Activated T-cell treated with anti-CD3 and anti-CD28 coated beads for 24 hours (primary cell): Measurements from ENCODE around the gene VIT.

Experiments
- DNase-seq: peaks from one replicate; pipeline ENCODE4 v3.0.0-alpha.2; 2020; ENCODE audit warnings: low read depth

VIT gene

DNA sequence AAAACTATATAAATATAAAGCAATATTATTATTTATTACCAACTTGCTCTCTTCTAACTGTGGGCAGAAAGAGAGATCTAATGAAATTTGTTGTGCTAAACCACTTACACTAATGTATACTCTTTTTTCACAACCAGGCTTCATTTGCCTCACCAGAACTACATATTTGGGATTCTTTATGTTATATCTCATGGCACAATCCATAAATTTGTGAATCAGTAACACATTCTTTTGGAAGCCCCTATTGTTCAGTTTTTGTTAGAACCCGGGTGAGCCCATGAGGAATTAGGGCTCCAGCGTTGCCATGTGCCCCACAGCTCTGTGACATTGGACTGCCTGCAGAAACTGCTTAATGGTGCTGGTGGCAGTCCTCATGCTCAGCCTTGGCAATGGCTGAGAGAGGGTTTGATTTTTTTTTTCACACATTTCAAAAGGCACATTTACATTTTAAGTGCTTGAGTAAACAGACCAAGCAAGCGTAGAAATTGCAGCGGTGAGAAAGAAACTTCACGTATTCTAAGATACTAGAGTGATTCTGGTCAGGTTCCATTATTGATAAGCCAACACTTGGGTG, 15.3 kb downstream of the VIT start:
- no peak for DNase-seq

DNA sequence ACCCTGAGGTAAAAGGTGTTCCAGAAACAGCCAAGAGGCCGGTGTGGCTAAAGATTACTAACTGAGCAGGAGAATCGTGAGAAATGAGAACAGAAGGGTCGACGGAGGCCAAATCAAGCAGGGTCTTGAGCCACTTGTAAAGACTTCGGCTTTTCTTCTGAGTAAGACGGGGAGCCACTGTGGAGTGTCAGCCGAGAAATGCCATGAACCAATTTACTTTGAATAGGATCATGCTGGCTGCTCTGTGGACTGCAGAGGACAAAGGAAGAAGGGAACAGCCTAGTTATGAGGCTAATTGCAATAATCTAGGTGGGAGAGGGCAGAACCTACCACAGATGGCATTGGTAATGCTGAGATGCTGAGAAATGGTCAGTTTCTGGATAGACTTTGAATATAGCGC, 16.8 kb downstream of the VIT start:
- no peak for DNase-seq

DNA sequence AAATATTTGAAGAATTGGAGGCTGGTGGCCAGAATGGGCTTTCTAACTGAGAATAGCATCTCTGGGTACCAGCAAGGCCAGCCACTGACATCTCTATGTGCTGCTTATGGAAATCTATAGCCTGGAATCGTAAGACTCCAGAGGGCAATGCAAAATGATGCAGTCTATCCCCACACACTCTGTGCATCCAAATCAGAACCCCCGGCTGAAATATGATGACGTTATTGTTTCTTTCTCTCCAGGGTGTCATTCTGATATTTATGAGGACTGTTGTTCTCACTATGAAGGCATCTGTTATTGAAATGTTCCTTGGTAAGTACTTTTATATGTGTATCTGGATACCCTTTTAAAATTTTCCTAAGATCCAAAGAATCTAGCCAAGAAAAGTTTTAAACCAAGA, 19.6 kb downstream of the VIT start:
- DNase-seq = no peak

DNA sequence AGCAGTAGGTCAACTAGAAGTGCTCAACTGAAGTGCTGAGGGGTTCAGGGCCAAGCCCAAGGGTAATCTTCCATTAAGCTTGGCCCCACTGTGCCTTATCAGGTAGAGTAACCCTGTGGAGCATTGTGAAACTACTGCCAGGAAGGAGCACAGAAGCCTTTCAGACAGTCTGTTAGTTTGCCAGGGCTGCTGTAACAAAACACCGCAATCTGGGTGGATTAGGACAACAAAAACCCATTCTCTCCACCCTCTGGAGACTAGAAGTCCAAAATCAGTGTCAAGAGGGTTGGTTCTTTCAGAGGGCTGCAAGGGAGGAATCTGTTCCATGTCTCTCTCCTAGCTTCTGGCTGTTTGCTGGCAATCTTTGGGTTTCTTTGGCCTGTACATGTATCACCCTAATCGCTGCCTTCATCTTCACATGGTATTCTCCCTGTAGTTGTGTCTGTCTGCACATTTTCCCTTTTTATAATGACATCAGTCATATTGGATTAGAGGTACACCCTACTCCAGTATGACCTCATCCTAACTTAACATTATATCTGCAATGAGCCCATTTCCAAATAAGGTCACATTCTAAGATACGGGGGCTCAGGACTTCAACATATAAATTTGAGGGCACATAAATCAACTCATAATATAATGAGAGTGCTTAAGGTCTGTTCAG, 21.2 kb downstream of the VIT start:
- DNase-seq = no peak

DNA sequence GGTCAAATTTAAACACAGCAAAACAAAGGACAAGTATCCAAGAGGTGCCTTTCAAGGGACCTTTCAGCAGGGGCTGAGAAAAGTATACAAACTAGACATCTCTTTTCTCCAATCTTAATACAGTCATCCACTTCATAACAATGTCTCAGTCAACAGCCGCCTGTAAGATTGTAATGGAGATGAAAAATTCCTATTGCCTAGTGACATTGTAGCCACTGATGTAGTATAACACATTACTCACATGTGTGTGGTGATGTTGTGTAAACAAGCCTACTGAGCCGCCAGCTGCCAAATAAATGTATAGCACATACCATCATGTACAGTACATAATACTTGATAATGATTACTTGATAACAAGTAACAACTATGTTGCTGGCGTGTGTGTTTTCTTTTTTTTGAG, 31.0 kb downstream of the VIT start:
- no peak for DNase-seq

DNA sequence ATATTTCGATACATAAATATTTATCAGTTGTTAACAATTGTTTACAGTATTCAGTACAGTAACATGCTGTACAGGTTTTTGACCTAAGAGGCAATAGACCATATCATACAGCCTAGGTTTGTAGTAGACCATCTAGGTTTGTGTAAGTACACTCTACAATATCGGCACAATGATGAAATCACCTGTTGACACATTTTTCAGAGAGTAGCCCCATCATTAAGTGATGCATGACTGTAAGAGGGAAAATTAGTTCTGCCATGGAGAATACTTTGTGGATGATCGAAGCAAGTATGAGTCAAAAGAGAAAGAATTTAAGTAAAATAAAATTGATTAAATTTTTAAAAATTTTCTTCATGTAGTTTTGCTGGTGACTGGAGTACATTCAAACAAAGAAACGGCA, 32.6 kb downstream of the VIT start:
- DNase-seq = no peak

DNA sequence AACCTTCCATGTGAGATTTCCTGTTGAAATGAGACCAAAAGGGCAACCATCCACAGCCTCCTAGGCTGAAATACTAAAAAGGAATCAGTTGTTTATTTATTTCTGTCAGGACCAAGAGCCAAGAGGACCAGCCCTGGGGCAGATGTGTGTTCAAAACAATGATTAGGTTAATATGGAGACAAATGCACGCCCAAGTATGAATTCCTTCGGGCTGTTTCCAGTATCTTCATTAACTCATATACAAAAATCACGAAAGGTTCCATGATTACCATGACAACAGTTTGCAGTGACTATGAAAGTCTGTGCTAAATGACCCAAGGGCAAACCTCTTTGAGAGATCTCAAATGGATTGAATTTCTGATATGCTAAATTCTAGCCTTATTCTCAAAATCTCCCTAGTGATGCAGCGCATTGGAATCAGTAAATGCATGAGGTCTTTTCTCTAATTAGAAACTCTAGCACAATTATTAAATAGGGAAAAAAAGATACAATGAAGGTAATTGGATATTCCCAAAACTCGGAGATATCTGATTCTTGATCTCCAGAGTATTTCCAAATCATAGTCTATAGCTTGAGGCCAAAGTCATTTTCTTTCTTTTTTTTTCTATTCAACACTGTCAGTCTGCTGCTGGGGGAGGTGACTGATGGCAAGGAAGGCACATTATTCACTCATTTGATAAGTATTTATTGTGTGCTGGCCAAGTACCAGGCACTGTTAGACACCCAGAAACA, 35.6 kb downstream of the VIT start:
- DNase-seq = no peak

DNA sequence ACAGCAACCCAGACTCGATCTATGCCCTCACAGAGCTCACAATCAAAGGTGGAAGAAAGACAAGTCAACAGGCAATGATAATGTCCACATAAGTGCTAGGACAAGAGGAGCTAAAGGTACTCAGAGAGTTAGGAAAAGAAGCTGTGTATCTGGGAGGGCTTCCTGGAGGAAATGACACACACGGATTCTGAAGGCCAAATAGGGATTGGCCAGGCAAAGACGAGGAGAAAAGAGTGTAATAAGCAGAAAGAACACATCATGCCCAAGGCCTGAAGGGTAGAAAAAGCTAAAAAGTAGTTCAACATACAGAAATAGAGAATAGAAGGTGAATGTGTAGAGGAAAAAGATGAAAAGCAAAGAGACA, 36.1 kb downstream of the VIT start:
- DNase-seq = no peak

DNA sequence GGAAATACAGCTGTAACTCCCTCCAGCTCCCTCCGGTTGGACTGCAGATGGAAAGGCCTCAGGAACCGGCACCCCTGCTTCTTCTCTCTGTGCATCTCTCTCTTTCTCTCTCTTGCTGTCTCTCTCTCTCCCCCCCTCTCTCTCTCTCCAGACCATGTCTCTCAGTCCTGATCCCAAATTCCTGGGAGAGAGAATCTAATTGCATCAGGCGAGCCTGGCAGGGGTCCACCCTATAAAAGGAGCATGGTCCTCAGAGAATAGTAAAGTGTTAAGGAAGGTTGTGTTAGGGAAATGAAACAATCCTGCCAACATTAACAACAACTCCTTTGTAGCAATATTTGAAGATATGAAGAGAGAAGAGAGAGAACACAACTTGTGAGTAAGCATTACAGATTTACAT, 36.7 kb downstream of the VIT start:
- no peak for DNase-seq

DNA sequence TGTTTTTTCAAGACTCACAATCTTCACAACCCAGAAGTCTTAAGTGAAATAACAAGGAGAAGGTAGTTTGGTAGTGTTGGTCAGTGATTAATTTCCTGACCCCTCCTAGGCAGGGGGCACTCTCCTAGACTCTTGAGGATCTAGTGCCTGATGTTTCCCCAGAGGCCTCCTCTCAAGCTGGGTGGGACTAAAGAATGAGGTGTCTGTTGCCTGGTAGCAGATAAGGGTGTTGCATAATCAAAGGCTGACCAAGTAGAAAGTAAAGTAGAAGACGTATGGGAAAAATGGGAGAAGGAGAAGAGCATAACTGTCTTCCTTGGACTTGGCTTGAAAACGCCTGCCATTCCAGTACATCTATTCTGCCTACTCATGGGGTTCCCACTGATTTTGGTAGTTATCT, 37.8 kb downstream of the VIT start:
- no peak for DNase-seq

DNA sequence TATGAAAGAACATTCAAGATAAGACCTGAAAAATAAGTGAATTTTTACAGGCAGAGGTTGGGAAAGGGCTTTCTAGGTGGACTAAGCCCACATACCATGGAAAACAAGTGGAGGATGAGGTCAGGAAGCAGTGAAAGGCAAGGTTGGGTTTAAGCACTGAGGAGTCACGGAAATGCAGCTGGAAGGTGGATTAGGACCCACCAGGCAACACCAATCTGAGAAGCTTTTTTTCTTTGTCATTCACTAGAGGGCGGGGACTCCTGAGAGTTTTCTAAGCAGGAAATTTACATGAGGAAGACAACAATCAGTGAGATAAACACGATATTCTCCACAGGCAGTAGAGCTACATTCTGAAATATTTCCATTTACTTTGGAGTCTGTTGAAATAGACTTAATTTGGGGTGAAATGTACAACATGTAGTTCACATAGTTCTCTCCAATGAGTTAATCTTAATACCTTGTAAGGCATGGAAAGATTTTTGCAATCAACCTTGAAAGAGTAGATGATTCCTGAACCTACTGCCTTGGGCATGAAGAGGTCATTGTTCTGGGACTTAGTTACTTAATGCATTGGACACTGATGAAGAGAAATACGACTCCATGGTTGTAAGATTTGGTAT, 40.7 kb downstream of the VIT start:
- DNase-seq = no peak

DNA sequence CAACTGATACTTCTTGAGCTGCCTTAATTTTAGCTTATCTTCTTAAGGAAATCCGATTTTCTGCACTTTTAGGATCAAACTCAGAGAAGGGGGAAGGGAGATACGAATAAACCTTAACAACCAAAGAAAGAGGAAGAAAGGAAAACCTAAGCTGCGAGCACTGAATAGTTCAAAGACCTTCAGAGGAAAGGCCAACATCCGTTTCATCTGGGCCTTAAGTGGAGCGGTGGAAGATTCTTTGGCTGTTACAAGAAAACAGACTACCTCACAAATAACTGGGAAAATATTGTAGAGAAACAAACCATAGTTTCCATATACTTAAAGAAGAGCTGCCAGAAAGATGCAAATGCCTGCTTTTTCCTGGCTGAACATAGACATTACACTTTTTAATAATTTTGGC, 43.6 kb downstream of the VIT start:
- DNase-seq = no peak

DNA sequence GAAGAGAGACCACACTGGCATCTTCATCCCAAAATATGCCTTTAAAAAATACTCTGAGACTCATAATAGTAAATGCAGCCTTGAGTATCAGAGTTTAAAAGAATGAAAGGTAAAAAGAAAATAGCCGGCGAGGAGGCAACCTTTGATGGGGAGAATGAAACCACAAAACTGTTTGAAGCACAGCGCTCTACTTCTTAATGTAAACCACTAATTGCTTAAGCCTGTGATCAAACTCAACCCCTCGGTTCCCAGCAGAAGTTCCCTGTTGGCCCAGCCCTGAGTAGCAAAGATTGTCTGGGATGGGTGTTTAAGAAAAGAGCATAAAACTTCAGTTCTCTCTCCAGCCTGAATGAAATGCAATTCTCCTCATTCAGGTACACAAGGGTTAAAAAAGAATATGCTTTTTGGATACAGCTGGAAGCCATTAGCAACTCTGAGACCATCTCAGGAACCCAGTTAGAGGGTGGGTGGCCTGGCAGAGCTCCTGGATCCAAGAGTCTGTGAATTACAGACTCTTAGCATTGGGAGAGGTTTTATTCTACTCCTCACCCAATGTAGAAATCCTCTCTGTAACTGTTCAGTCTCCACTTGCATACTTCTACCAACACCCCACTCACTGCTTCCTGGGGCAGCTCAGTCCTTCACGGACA, 44.8 kb downstream of the VIT start:
- DNase-seq = no peak

DNA sequence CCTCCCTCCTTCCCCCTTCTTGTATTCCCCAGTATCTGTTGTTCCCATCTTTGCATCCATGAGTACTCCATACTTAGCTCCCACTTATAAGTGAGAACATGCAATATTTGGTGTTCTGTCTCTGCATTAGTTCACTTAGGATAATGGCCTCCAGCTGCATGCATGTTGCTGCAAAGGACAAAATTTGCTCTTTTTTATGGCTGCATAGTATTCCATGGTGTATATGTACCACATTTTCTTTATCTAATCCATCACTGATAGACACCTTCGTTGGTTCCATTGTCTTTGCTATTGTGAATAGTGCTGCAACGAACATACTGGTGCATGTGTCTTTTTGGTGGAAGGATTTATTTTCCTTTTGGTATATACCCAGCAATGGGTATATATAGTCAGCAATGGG, 47.4 kb downstream of the VIT start:
- no peak for DNase-seq

DNA sequence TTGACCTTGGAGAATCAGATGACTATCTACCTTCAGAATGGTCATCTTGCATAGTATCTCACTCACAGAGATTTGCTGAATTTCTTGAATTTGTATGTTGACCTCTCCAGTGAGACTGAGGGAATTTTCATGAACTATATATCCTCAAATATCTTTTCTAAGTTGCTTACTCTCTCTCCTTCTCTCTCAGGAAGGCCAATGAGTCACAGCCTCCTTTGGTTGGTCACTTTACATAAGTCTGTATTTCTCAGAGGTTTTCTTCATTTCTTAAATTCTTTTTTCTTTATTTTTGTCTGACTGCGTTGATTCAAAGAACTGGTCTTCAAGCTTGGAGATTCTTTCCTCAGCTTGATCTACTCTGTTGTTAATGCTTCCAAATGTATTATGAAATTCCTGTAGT, 51.7 kb downstream of the VIT start:
- no peak for DNase-seq

DNA sequence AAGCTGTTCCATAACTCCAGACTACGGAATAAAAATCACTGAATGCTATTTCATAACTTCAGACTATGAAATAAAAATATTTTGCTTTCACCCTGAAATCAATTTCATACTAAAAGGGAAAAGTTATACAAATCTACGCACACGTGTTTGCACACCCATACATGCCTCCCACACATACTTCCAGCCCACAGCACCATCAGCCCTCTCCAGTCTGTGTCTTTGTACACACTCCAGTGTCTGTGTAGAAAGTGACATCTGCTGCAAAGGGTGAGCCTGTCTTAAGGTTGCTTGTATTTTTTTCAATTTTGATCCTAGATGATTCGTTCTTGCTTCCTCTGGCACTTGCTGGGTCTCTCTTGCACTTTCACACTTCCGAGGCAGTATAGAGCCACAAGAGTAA, 53.6 kb downstream of the VIT start:
- no peak for DNase-seq

DNA sequence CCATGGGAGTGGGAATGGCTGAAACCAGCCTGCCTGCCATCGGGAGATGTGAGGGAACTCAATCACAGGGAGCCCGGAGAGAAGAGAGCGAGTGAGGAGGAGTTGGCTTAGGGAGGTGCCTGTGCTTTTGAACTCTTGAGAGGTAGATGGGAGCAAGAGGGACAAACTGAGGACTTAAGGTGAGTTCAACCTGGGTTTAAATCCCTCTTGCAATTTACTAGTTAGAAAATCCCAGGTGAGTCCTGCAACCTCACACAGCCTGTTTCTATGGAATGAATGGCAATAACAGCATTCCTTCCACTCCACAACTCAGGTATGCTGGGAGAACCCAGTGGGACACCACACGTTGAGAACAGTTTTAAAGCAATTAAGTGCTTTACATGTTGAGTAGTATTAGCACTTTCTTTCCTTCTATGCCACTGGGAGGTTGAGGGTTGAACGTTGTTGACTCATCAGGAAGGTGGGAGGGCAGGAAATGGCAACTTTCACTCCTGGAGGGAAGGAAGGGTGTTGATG, 57.3 kb downstream of the VIT start:
- no peak for DNase-seq

DNA sequence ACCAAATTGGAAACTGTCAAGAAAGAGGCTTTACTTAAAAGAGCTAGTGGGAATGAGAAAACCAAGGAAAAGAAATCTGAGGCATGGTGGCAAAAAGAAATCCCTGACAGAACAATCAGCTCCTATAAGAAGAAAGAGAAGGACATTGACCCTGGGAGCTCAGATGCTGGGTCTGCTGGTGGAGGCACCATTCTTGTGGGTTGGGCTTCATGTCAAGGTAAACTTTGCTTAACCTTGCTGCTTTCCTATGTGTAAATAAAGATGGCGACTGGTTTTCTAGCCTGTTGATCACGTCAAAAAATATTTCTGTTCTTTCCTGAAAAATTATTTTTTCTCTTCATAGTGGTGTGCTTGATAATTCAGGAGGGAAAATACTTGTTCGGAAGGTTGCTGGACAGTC, 58.1 kb downstream of the VIT start:
- no peak for DNase-seq

DNA sequence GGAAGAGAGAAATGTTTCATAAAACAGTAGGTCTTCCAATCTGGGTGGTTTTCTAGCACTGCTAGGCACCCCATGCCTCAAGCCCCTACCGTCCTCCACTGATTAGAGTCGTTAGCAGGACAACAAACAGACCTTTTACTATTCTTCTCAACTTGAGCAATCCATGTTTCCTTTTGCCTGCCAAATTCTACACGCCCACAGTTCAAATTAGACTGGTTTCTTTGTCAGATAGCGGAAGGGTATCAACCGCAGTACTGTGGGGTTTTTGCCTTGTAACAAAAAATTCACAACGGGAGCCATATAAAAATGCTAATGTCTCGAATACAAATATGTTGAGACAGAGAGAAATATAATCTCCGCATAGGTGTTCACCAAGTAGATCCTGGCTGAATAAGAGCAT, 59.9 kb downstream of the VIT start:
- DNase-seq = no peak

DNA sequence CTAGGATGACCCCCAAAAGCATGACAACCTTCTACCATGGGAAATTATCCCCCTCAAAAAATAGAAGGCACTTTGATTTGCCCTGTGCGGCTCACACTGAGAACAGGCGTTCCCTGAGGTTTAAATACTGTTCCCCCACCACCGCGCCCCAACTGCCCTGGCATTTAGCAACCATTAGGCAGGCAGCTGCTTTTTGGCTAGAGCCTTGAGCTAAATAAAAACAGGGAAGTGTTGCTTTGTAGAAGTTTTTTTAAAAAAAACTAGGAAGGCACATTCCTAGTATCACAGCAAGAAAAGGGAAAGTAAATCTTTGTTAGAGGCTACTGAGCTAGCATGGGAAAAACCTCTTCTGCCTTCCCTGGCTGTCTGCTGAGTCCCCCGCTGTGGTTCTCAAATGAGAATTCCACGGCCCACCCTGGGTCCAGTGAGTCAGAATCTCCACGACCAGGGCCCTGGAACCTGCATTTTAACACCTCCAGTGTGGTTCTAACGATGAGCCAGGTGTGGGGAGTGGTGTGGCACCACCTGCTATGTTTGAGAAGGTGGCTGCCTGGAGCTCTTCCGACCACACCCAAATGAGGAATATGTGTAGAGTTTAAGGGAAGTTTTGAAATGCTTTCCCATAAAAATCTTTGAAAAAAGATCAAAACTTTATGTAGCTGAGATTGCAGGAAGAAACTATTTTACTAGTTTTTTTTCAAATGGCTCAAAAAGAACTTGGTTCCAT, 66.4 kb downstream of the VIT start:
- no peak for DNase-seq

DNA sequence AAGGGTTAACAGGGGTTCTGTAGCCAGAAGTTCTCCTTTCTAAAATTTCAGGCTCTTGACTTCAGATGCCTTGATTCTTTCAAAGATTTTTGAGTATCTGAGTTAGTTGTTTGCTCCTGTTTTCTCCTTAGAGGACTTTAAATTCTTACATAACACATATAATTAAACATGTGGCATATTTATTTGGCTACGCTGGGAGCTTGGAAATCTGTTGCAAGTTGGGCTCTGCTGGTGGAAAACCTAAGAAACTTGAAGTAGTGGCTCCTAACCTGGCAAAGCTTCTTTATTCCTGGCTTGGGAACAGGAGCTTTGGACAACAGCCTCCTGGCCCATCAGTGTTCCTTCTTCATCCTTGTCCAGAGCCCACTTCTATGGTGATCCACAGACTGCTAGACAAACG, 72.6 kb downstream of the VIT start:
- DNase-seq = no peak
